Measurements from ENCODE around the gene AGO3. TPM values are rescaled to one million over a fixed set of nuclear protein-coding genes. Genes with fewer than 3 reads are reported as not detected.

AGO3 gene
- total and polyA plus RNA-seq, 2 experiments from 2014 or later: 10.7 to 30.3 TPM

DNA sequence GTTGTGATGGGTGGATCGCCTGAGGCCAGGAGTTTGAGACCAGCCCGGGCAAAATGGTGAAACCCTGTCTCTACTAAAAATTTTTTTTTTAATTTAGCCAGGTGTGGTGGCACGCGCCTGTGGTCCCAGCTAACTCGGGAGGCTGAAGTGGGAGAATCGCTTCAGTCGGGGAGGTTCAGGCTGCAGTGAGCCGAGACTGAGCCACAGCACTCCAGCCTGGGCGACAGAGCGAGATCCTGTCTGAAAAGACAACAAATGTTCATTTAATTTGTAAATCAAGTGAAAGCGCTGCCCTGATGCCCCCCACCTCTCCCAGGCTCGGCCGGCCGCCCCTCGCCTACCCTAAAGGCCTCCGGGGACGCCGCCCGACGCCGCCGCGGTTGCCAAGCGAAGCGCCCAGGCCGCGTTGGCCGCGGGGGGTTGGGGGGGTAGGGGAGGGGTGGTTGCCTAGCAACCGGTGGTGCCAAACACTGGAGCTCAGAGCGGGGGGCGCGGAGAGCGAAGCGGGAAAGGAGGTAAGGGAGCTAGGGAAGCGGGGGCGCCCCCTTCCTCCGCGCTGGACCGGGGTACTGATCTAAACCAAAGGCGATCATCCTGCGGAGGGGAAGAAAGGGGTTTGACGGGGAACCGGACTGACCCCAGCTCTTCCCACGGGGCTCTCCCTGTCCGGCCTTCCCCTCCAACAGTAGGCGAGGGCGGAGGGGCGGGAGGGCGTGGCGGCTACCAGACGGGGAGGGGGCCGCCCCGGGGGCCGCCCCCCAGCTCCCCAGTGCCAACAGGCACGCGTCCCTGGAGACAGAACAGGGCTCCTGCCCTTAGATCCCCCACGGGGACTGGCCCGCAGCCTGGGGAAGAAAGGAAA lies 153.0 kb downstream of the AGO3 start, which contains the start of gene TEKT2:
Gene TEKT2 (plus strand): TSS at position 460 of the 862 bp plus-strand sequence. CDS start 828 bp downstream, outside the sequence.
- H3K9me3 ChIP-seq (ENCODE audit: low read depth): no peaks in the 10 kb centered on the region
- TF ChIP-seq, protein P1, sequence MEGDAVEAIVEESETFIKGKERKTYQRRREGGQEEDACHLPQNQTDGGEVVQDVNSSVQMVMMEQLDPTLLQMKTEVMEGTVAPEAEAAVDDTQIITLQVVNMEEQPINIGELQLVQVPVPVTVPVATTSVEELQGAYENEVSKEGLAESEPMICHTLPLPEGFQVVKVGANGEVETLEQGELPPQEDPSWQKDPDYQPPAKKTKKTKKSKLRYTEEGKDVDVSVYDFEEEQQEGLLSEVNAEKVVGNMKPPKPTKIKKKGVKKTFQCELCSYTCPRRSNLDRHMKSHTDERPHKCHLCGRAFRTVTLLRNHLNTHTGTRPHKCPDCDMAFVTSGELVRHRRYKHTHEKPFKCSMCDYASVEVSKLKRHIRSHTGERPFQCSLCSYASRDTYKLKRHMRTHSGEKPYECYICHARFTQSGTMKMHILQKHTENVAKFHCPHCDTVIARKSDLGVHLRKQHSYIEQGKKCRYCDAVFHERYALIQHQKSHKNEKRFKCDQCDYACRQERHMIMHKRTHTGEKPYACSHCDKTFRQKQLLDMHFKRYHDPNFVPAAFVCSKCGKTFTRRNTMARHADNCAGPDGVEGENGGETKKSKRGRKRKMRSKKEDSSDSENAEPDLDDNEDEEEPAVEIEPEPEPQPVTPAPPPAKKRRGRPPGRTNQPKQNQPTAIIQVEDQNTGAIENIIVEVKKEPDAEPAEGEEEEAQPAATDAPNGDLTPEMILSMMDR (IDR thresholded peaks at IDR 0.05; ENCODE audit: low read depth, low read length): peak; percentile 3
- no peaks in the 10 kb centered on the region for H3K27me3 ChIP-seq
- no peaks in the 10 kb centered on the region for H3K4me1 ChIP-seq (ENCODE audit: low read depth)
- peak within 1 kb of the TSS; percentile 43 for H3K4me3 ChIP-seq
- H3K36me3 ChIP-seq: no peaks in the 10 kb centered on the region
- peak; percentile 63 to 82 for DNase-seq (ENCODE audit: low read depth in 1 of 2, low spot score in 1 of 2)
- no peak within 1 kb of the TSS for H3K27ac ChIP-seq

GRCh38 chr1:36084497-36085115 lies 153.7 kb downstream of the AGO3 start:
- DNase-seq (ENCODE audit: low read depth in 1 of 2, low spot score in 1 of 2): no peak
- no peaks in the 10 kb centered on the region for H3K36me3 ChIP-seq
- H3K27me3 ChIP-seq: no peaks in the 10 kb centered on the region
- H3K27ac ChIP-seq: no peak overlapping the region
- peaks cover 1% of the 10 kb centered on the region for H3K4me1 ChIP-seq (ENCODE audit: low read depth)
- TF ChIP-seq, protein P1 (IDR thresholded peaks at IDR 0.05; ENCODE audit: low read depth, low read length): no peak
- H3K9me3 ChIP-seq (ENCODE audit: low read depth): no peaks in the 10 kb centered on the region
- peak overlapping the region; percentile 43 for H3K4me3 ChIP-seq

DNA sequence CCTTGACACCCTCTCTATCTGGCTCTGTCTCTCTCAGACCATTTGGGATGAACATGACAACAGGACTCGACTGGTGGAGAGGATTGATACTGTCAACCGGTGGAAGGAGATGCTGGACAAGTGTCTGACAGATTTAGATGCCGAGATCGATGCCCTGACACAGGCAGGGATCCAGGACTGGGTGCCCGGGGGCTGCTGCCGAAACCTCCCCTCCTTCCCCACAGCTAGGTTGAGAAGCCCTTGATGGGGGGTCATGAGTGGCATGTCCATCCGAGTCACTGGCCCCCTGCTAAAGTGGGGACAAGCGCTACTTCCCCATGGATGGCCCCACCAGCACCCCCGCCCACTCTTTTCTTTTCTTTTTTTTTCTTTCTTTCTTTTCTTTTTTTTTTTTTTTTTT lies 154.2 kb downstream of the AGO3 start:
- Histone ChIP-seq H3K27ac (no peak overlapping the region), H3K36me3 (no peaks in the 10 kb centered on the region), H3K9me3 (ENCODE audit: low read depth) (no peaks in the 10 kb centered on the region), H3K27me3 (no peaks in the 10 kb centered on the region), H3K4me1 (ENCODE audit: low read depth) (peaks cover 6% of the 10 kb centered on the region), H3K4me3 (no peak overlapping the region)
- TF ChIP-seq, protein P1 (IDR thresholded peaks at IDR 0.05; ENCODE audit: low read depth, low read length): no peak
- DNase-seq (ENCODE audit: low read depth in 1 of 2, low spot score in 1 of 2): no peak

GRCh38 chr1:36085686-36086526 lies 155.0 kb downstream of the AGO3 start:
- H3K9me3 ChIP-seq (ENCODE audit: low read depth): no peaks in the 10 kb centered on the region
- no peak for DNase-seq (ENCODE audit: low read depth in 1 of 2, low spot score in 1 of 2)
- no peak overlapping the region for H3K4me3 ChIP-seq
- H3K27me3 ChIP-seq: no peaks in the 10 kb centered on the region
- TF ChIP-seq, protein P1 (IDR thresholded peaks at IDR 0.05; ENCODE audit: low read depth, low read length): no peak
- H3K27ac ChIP-seq: no peak overlapping the region
- peaks cover 7% of the 10 kb centered on the region for H3K4me1 ChIP-seq (ENCODE audit: low read depth)
- no peaks in the 10 kb centered on the region for H3K36me3 ChIP-seq

- H3K36me3 ChIP-seq: peaks cover 3% of the 10 kb centered on the region
- no peak for DNase-seq (ENCODE audit: low read depth in 1 of 2, low spot score in 1 of 2)
- H3K27me3 ChIP-seq: no peaks in the 10 kb centered on the region
- H3K4me3 ChIP-seq: no peak overlapping the region
- no peaks in the 10 kb centered on the region for H3K9me3 ChIP-seq (ENCODE audit: low read depth)
- peaks cover 7% of the 10 kb centered on the region for H3K4me1 ChIP-seq (ENCODE audit: low read depth)
- TF ChIP-seq, protein P1 (IDR thresholded peaks at IDR 0.05; ENCODE audit: low read depth, low read length): no peak
- H3K27ac ChIP-seq: no peak overlapping the region
These were observed 155.8 kb downstream of the AGO3 start for GRCh38 chr1:36086529-36087232.
